Putamen (tissue), 1 donor: ENCODE measurements around the gene ING2.

ENCODE experiments used
- DNase-seq: peaks from one replicate; pipeline ENCODE4 v3.0.0-alpha.2; 2016; ENCODE audit warnings: low spot score

ING2 gene

DNA sequence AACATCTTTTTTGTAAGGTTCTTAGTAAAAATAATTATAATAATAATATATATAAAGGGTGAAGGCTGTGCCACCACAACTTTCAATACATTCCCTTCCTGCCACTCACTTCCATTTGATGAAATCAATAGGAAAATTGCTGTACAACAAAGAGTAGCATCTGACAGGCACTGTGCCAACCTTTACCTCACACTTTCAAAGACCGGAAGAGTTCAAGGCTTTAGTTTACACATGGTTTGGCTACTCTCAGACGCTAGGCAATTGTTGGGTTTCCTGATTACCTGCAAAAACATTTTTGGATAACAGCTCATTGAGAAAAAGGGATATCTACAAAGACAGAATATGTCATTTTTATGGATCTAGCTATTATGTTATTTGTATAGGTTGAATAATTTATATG lies 5.5 kb upstream of the ING2 start:
- DNase-seq, result no peak

DNA sequence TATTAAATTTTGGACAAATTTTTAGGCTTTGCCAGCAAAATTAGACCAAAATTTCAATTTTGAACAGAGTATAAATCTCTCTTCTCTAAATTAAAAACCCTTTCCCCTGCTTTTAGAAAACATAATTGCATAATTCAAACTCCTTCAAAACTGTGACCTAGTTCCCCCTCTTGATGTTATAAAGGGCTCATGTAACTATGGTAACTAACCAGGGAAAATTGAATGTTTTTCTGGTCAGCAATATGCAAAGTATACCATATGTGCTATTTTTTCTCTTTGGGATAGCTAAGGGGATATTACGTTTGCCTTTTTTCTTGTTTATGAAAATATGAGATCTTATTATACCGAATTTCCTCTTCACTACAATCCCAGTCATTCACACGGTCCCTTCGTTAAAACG lies 5.1 kb upstream of the ING2 start:
- DNase-seq, result no peak

- no peak for DNase-seq
Observed at GRCh38 chr4:183503497-183504063, 1.3 kb upstream of the ING2 start.

- DNase-seq, result peak; percentile 99
Observed at GRCh38 chr4:183504064-183504929, 561 bp upstream of the ING2 start.

DNA sequence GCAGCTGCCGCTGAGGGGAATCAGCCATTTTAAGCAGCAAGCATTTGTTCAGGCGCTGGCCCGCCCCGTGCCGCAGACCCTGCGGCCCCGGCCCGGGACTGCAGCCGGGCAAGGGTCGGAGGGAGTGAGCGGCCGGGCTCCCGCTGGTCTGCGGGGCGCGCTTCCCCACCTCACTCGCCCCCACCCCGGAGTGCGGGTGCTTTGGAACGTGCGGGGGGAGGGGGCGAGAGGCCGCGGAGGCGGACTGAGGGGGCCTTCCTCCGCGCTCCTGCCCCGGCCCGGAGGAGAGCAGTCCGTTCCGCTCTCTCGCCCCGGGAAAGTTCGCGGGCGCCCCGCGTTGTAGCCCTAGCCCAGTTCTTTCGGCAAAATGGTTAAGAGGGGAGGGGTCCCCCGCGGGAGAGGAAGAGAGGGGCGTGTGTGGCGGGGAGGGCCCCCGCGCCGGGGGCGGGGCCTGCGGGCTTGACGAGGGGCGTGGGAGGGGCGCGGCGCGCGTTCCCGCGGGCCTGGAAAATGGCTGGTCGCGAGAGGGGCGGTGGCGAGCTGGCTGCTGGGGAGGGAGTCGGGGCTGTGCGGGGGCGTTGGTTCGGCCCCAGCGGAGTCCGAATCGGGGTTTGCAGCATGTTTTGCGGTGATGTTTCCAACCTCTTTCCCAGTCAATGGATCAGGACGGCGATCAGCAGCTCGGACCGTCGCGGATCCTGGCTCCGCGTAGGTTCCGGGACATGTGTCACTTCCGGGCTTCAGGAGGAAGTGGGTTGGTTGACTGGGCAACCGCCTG lies 942 bp downstream of the ING2 start:
- peak; percentile 89 for DNase-seq

DNA sequence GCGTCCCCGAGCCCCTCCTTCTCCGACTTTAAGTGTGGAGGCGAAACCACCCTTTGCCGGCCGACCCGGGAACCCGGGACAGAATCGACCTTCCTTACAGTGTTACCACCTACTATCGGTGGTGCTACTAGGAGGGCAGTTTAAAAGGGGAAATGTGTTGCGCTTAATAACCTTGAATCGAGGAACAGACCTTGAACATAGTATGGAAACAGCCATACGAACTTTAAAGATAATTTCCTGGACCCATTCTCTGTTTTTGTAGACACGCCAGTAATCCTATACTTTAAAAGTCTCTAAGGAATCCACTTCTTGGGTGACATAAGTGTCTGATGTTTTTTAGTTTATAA lies 1.5 kb downstream of the ING2 start:
- DNase-seq, result no peak

- DNase-seq, result no peak
Observed at GRCh38 chr4:183507925-183508696, 3.3 kb downstream of the ING2 start.

DNA sequence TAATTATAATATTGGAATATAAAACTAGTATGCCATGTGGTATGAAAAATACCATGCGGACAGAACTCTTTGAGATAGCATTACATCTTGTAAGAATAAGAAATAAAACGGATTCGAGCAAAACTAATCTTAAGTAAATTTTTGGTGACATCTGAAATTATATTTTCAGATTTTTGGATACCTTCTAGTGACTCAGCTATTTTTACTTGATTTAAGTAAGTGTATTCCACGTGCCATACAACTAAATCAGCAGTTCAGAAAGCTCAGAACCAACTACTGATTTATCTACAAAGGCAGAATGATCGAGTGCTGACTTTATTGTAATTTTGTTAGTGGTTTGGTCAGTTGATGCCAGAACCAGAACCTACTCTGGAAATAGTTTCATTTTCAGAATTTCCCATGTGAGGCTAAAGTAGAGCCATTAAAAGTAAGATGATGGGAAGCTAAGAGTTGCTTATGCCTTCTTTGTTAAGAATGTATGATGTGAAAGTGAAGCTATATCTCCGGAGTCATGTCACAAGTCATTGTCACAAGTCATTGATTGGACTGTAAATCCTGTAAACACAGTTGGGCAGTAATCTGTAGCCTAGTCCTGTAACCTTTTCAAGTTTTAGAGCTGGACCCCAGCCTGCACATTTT lies 4.0 kb downstream of the ING2 start:
- no peak for DNase-seq

DNA sequence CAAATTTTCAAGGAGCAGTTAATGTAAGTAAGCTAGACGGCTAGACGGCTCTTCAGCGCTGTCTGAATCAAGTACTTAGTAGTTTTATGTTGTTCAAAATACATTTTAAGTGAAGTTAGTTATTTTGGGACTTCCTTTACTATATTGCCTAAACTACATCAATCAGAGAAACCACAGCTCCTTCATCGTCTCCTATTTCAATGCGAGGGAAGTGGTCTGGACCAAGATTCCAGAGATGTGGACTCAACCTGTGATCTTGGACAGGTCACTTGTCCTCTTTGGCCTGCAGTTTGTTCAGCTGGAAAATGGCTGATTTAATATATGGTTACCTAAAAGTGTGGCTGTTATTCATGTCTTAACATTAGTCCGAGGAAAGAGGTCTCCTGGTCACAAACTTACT lies 10.6 kb downstream of the ING2 start:
- no peak for DNase-seq

- no peak for DNase-seq
Observed at GRCh38 chr4:183517194-183517593, 12.3 kb downstream of the ING2 start.

GRCh38 chr4:183517781-183518180 lies 12.9 kb downstream of the ING2 start:
- DNase-seq, result no peak

- no peak for DNase-seq
Observed at GRCh38 chr4:183522821-183523220, 18.0 kb downstream of the ING2 start.

- DNase-seq, result no peak
Observed at GRCh38 chr4:183527326-183527725, 22.5 kb downstream of the ING2 start.

DNA sequence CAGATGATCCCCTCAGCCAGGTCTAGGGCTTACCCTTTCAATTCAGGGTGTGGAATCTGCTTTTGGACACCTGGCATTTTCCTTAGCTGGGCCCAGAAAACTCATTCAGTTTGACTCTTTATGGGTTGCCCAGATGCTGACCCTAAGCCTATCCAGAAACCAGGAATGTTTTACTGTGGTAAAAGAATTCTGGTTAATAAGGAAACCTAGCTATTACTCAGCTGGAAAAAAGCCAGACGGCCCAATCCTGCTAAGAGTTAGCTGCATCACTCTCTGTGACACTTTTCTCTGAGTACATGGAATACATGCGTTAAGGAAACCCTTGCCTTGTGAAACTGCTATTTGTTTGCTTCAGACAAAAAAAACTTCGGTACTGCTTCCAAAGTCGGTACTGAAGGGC lies 28.0 kb downstream of the ING2 start:
- no peak for DNase-seq

- no peak for DNase-seq
Observed at GRCh38 chr4:183533698-183534097, 28.8 kb downstream of the ING2 start.

GRCh38 chr4:183540410-183541009 lies 35.7 kb downstream of the ING2 start:
- peak; percentile 67 for DNase-seq

- no peak for DNase-seq
Observed at GRCh38 chr4:183541010-183541751, 36.3 kb downstream of the ING2 start.

DNA sequence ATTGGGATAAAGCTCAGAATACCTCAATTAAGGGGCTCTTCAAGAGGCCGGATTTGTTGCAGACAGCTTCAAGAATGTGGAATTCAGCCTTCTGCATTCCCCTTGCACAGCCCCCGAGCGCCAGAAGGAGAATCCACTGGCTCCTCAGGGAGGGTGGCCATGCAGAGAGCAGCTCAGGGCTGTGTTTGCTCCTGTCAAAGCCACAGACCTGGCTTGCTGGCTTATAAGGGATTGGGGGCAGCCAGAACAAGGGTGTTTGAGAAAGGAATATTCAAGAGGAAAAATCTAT lies 36.8 kb downstream of the ING2 start:
- DNase-seq, result no peak

GRCh38 chr4:183543435-183543834 lies 38.6 kb downstream of the ING2 start:
- no peak for DNase-seq

GRCh38 chr4:183544109-183544508 lies 39.3 kb downstream of the ING2 start:
- no peak for DNase-seq

DNA sequence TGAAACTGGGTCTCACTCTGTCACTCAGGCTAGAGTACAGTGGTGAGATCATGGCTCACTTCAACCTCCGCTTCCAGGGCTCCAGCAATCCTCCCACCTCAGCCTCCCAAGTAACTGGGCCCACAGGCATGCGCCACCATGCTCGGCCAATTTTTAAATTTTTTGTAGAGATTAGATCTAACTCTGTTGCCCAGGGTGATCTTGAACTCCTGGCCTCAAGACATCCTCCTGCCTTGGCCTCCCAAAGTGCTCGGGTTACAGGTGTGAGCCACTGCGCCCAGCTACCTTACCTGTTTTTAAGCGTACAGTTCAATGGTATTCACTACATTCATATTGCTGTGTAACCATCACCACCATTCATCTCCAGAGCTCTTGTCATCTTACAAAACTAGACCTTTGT lies 41.5 kb downstream of the ING2 start:
- DNase-seq, result no peak
